Suprapubic skin (tissue), 4 donors: ENCODE data around the gene AP4E1. TPM values are rescaled to one million over a fixed set of nuclear protein-coding genes. Genes with fewer than 3 reads are reported as not detected.
"Not testable (repeated sequence)": the region's sequence is repeated elsewhere in the genome, so short reads cannot be mapped to it uniquely, and the experiment has no call there.

Experiments
- DNase-seq, 2 donors: peaks; one replicate each; pipeline ENCODE4 v3.0.0-alpha.2; 2019; ENCODE audit warnings: low spot score in 2 of 2
- H3K27ac ChIP-seq: fragments of 200-600 bp; sonication (generic); one replicate; pipeline ENCODE4 v1.5.1; 2019
- H3K27me3 ChIP-seq: fragments of 200-600 bp; sonication (generic); one replicate; pipeline ENCODE4 v1.5.1; 2019
- H3K36me3 ChIP-seq: fragments of 200-600 bp; sonication (generic); one replicate; pipeline ENCODE4 v1.5.1; 2019
- H3K4me1 ChIP-seq: fragments of 200-600 bp; sonication (generic); one replicate; pipeline ENCODE4 v1.5.1; 2019
- H3K4me3 ChIP-seq: fragments of 200-600 bp; sonication (generic); one replicate; pipeline ENCODE4 v1.5.1; 2019; ENCODE audit warnings: mild to moderate bottlenecking
- H3K9me3 ChIP-seq: fragments of 200-600 bp; sonication (generic); one replicate; pipeline ENCODE4 v1.5.1; 2019
- CTCF ChIP-seq, 2 donors: fragments of 200-600 bp in 1 of 2; fragments of 450-650 bp in 1 of 2; sonication (generic) in 1 of 2; IDR thresholded peaks; one replicate each; pipeline ENCODE4 v1.5.1; 2016 to 2019; ENCODE audit warnings: antibody characterized with exemption in 2 of 2, mild to moderate bottlenecking in 1 of 2, moderate library complexity in 1 of 2
- EP300 ChIP-seq: sonication (generic); formaldehyde crosslinking; IDR thresholded peaks from one replicate; pipeline ENCODE4 v1.6.1; 2017; ENCODE audit warnings: antibody characterized with exemption
- POLR2A ChIP-seq, 2 donors: fragments of 450-650 bp; IDR thresholded peaks; one replicate each; pipeline ENCODE4 v1.6.1; 2017; ENCODE audit warnings: antibody characterized with exemption in 2 of 2, mild to moderate bottlenecking in 2 of 2, moderate library complexity in 2 of 2
- POLR2AphosphoS5 ChIP-seq, 3 donors: sonication (generic); formaldehyde crosslinking; IDR thresholded peaks; one replicate each; pipeline ENCODE4 v1.6.1; 2017; ENCODE audit warnings: antibody characterized with exemption in 3 of 3
- WGBS: methylation state at CpG from one replicate; pipeline ENCODE4 v1.1.5; 2018; 5-methylcytosine and 5-hydroxymethylcytosine counted together
- total RNA-seq, 4 donors: library from RNA; depleted of rRNA; stranded (reverse); fragments of >200 nt; gene quantifications; one replicate each; pipeline ENCODE4 v1.1.0, GENCODE V29; 2016

The AP4E1 gene
- total RNA-seq, 4 donors from 2014 or later: 12.7 to 18.7 (median 13.0) TPM

- Histone ChIP-seq H3K27ac (no peak overlapping the region), H3K4me1 (peaks cover 5% of the 10 kb centered on the region), H3K36me3 (no peaks in the 10 kb centered on the region), H3K4me3 (no peak overlapping the region), H3K9me3 (no peaks in the 10 kb centered on the region), H3K27me3 (no peaks in the 10 kb centered on the region)
- 64% methylated on average over 1 of the region's 1 CpG for WGBS
- DNase-seq: no peak
- no peak for TF ChIP-seq EP300
- TF ChIP-seq POLR2A (IDR thresholded peaks at IDR 0.05): no peak
- TF ChIP-seq POLR2AphosphoS5 (IDR thresholded peaks at IDR 0.05): no peak
- TF ChIP-seq CTCF (IDR thresholded peaks at IDR 0.05): no peak
Observed at GRCh38 chr15:50871832-50872231, 36.7 kb upstream of the AP4E1 start.

GRCh38 chr15:50872832-50873426, 35.6 kb upstream of the AP4E1 start:
- Histone ChIP-seq H3K36me3 (no peaks in the 10 kb centered on the region), H3K4me3 (no peak overlapping the region)
- 68% methylated on average over 3 of the region's 3 CpGs for WGBS

GRCh38 chr15:50873935-50874361, 34.5 kb upstream of the AP4E1 start:
- Histone ChIP-seq H3K9me3 (no peaks in the 10 kb centered on the region), H3K4me3 (no peak overlapping the region), H3K27me3 (no peaks in the 10 kb centered on the region), H3K27ac (no peak overlapping the region), H3K4me1 (peaks cover 7% of the 10 kb centered on the region), H3K36me3 (no peaks in the 10 kb centered on the region)
- 77% methylated on average over 9 of the region's 9 CpGs for WGBS
- no peak for DNase-seq
- TF ChIP-seq POLR2A (IDR thresholded peaks at IDR 0.05) (no peak), EP300 (no peak), CTCF (IDR thresholded peaks at IDR 0.05) (no peak), POLR2AphosphoS5 (IDR thresholded peaks at IDR 0.05) (no peak)

More at GRCh38 chr15:50872832-50873426, 35.6 kb upstream of the AP4E1 start:
- TF ChIP-seq POLR2AphosphoS5 (IDR thresholded peaks at IDR 0.05): no peak
- H3K9me3 ChIP-seq: no peaks in the 10 kb centered on the region
- H3K27ac ChIP-seq: no peak overlapping the region
- DNase-seq: no peak
- no peaks in the 10 kb centered on the region for H3K27me3 ChIP-seq
- H3K4me1 ChIP-seq: peaks cover 7% of the 10 kb centered on the region

GRCh38 chr15:50875238-50875637, 33.2 kb upstream of the AP4E1 start:
- not testable (repeated sequence) for H3K9me3 ChIP-seq, H3K4me3 ChIP-seq, H3K27me3 ChIP-seq, DNase-seq, H3K36me3 ChIP-seq, H3K27ac ChIP-seq, H3K4me1 ChIP-seq
- WGBS: 95% methylated on average over 3 of the region's 3 CpGs

- TF ChIP-seq CTCF (IDR thresholded peaks at IDR 0.05) (no peak), POLR2AphosphoS5 (IDR thresholded peaks at IDR 0.05) (no peak), EP300 (no peak), POLR2A (IDR thresholded peaks at IDR 0.05) (no peak)
- H3K27ac ChIP-seq: no peak overlapping the region
- 69% methylated on average over 19 of the region's 19 CpGs for WGBS
Observed at GRCh38 chr15:50876260-50876988, 32.1 kb upstream of the AP4E1 start.

GRCh38 chr15:50876989-50877360, 31.5 kb upstream of the AP4E1 start:
- DNase-seq: peak; percentile 75 to 80
- H3K27me3 ChIP-seq: no peaks in the 10 kb centered on the region
- H3K4me3 ChIP-seq: peak overlapping the region; percentile 35
- H3K27ac ChIP-seq: no peak overlapping the region
- TF ChIP-seq EP300 (no peak), CTCF (IDR thresholded peaks at IDR 0.05) (peak; percentile 85 to 94), POLR2AphosphoS5 (IDR thresholded peaks at IDR 0.05) (no peak)
- WGBS: 0% methylated on average over 8 of the region's 8 CpGs
- no peaks in the 10 kb centered on the region for H3K9me3 ChIP-seq
- H3K4me1 ChIP-seq: peaks cover 17% of the 10 kb centered on the region
- no peaks in the 10 kb centered on the region for H3K36me3 ChIP-seq

More at GRCh38 chr15:50876260-50876988, 32.1 kb upstream of the AP4E1 start:
- Histone ChIP-seq H3K4me3 (peak overlapping the region; percentile 35), H3K9me3 (no peaks in the 10 kb centered on the region), H3K4me1 (peaks cover 17% of the 10 kb centered on the region), H3K36me3 (no peaks in the 10 kb centered on the region), H3K27me3 (no peaks in the 10 kb centered on the region)
- no peak for DNase-seq
